ENCODE results near the gene CCDC91.
A peak's percentile ranks its signal among the peaks of the same experiment; 100 is the strongest.

The CCDC91 gene

GRCh38 chr12:28171356-28172060, 18.7 kb upstream of the CCDC91 start:
- no peak for TF ChIP-seq CTCF (IDR thresholded peaks at IDR 0.05; ENCODE audit: borderline replicate concordance, insufficient read depth, low read depth, low read length)
- no peak overlapping the region for H3K4me3 ChIP-seq (ENCODE audit: low read depth, low read length)

GRCh38 chr12:28172434-28173030, 17.7 kb upstream of the CCDC91 start:
- TF ChIP-seq CTCF (IDR thresholded peaks at IDR 0.05; ENCODE audit: borderline replicate concordance, insufficient read depth, low read depth, low read length) = peak; percentile 27; the same call in 1 of the 2 replicates
- no peak overlapping the region for H3K4me3 ChIP-seq (ENCODE audit: low read depth, low read length)

- no peak overlapping the region for H3K4me3 ChIP-seq (ENCODE audit: low read depth, low read length)
- no peak for TF ChIP-seq CTCF (IDR thresholded peaks at IDR 0.05; ENCODE audit: borderline replicate concordance, insufficient read depth, low read depth, low read length)
Measured at GRCh38 chr12:28173440-28173839, 16.8 kb upstream of the CCDC91 start.

- TF ChIP-seq CTCF (IDR thresholded peaks at IDR 0.05; ENCODE audit: borderline replicate concordance, insufficient read depth, low read depth, low read length) = no peak
Measured at GRCh38 chr12:28175098-28175589, 15.1 kb upstream of the CCDC91 start.

DNA sequence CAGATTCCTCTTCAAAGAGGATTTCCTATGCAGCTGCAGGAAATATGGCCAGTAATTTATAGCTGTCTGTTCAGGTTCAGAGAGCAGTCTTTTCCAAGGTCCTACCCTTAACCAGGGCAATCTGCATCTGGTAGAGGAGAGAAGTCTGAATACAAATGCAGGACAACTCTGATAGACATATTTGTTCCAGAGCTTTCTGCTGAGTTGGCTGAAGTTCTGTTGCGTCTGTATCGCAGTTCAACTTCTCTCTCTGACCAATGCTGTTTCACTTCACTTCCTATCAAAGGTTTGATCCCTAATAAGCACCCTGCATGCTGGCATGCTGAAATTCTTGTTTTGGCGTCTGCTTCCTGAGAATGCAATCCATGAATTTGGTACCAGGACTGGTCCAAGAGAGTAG, 14.0 kb upstream of the CCDC91 start:
- TF ChIP-seq CTCF (IDR thresholded peaks at IDR 0.05; ENCODE audit: borderline replicate concordance, insufficient read depth, low read depth, low read length) = no peak
- no peak overlapping the region for H3K4me3 ChIP-seq (ENCODE audit: low read depth, low read length)

More at GRCh38 chr12:28175098-28175589, 15.1 kb upstream of the CCDC91 start:
- no peak overlapping the region for H3K4me3 ChIP-seq (ENCODE audit: low read depth, low read length)

DNA sequence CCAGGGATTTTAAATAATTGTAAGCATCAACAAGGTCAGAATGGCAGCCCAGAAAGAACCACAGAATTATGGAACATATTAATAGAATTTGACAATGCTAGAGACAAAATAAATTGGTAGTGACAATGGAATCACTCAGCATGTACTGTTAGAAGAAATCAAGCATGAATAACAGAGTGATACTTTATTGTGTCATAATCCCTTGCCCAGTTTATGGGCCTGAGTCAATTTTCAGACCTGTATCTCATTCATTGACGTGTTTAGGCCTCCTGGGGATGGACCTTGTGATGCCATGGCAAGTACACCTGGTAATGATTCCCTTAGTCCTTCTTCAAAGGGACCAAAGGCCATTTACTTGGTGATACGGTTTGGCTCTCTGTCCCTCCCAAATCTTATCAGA, 12.8 kb upstream of the CCDC91 start:
- no peak overlapping the region for H3K4me3 ChIP-seq (ENCODE audit: low read depth, low read length)
- TF ChIP-seq CTCF (IDR thresholded peaks at IDR 0.05; ENCODE audit: borderline replicate concordance, insufficient read depth, low read depth, low read length) = no peak

DNA sequence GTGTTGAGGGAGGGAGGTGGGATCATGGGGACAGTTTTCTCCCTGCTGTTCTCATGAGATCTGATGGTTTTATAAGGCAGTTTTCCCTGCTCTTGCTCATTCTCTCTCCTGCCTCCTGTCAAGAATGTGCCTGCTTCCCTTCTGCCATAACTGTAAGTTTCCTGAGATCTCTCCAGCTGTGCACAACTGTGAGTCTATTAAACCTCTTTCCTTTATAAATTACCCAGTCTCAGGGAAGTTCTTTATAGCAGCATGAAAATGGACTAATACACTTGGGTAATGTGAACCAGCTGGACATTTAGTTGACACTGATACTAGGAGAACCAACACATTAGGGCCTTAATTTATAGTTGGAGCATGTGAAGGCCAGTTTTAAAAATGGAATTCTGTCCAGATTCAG, 12.4 kb upstream of the CCDC91 start:
- no peak for TF ChIP-seq CTCF (IDR thresholded peaks at IDR 0.05; ENCODE audit: borderline replicate concordance, insufficient read depth, low read depth, low read length)
- no peak overlapping the region for H3K4me3 ChIP-seq (ENCODE audit: low read depth, low read length)

Measured in GM12875 (cell line).